Tibial nerve (tissue), 4 donors: Measurements from ENCODE around the gene NUAK1. TPM values are rescaled to one million over a fixed set of nuclear protein-coding genes. Genes with fewer than 3 reads are reported as not detected.

Experiments
- DNase-seq, 2 donors: peaks; one replicate each; pipeline ENCODE4 v3.0.0-alpha.2; 2019; ENCODE audit warnings: low spot score in 2 of 2
- H3K27ac ChIP-seq, 4 donors: fragments of 200-600 bp; sonication (generic) in 3 of 4; one replicate each; pipeline ENCODE4 v1.5.1; 2017 to 2019; ENCODE audit warnings: mild to moderate bottlenecking in 1 of 4
- H3K27me3 ChIP-seq, 2 donors: fragments of 200-600 bp; sonication (generic) in 1 of 2; one replicate each; pipeline versions ENCODE4 v1.5.1 to v1.6.0; 2017 to 2019
- H3K36me3 ChIP-seq, 3 donors: fragments of 200-600 bp; sonication (generic); one replicate each; pipeline ENCODE4 v1.5.1; 2018 to 2019
- H3K4me1 ChIP-seq, 4 donors: fragments of 200-600 bp; sonication (generic) in 3 of 4; one replicate each; pipeline ENCODE4 v1.5.1; 2017 to 2019
- H3K4me3 ChIP-seq, 4 donors: fragments of 200-600 bp; sonication (generic) in 3 of 4; one replicate each; pipeline ENCODE4 v1.5.1; 2017 to 2019; ENCODE audit warnings: mild to moderate bottlenecking in 1 of 4, moderate library complexity in 1 of 4
- H3K9me3 ChIP-seq, 4 donors: fragments of 200-600 bp; sonication (generic) in 3 of 4; one replicate each; pipeline ENCODE4 v1.5.1; 2017 to 2019
- CTCF ChIP-seq, 5 experiments: fragments of 200-600 bp in 3 of 5; fragments of 450-650 bp in 2 of 5; sonication (generic) in 3 of 5; IDR thresholded peaks; one replicate each; pipeline ENCODE4 v1.5.1; 2016 to 2019; ENCODE audit warnings: antibody characterized with exemption in 5 of 5, mild to moderate bottlenecking in 3 of 5, moderate library complexity in 2 of 5
- EP300 ChIP-seq, 2 donors: sonication (generic); formaldehyde crosslinking; IDR thresholded peaks; one replicate each; pipeline ENCODE4 v1.6.1; 2017; ENCODE audit warnings: antibody characterized with exemption in 2 of 2, mild to moderate bottlenecking in 1 of 2
- POLR2A ChIP-seq, 2 donors: fragments of 450-650 bp; IDR thresholded peaks; one replicate each; pipeline ENCODE4 v1.6.1; 2017; ENCODE audit warnings: antibody characterized with exemption in 2 of 2, mild to moderate bottlenecking in 2 of 2, moderate library complexity in 2 of 2
- WGBS, 2 donors: methylation state at CpG; one replicate each; pipeline ENCODE4 v1.1.5; 2018; 5-methylcytosine and 5-hydroxymethylcytosine counted together
- total RNA-seq, 4 donors: library from RNA; depleted of rRNA; stranded (reverse); fragments of >200 nt; gene quantifications; one replicate each; pipeline ENCODE4 v1.1.0, GENCODE V29; 2016

Gene NUAK1
- total RNA-seq, 4 donors from 2014 or later: 32.0 to 47.9 (median 33.5) TPM

GRCh38 chr12:106080791-106081170 is 58.0 kb downstream of the NUAK1 start:
- no peaks in the 10 kb centered on the region for H3K27me3 ChIP-seq
- TF ChIP-seq POLR2A (IDR thresholded peaks at IDR 0.05) (no peak), CTCF (IDR thresholded peaks at IDR 0.05) (no peak), EP300 (IDR thresholded peaks at IDR 0.05) (no peak)
- peaks cover 0 to 76% (median 27%) of the 10 kb centered on the region in 4 donors for H3K4me1 ChIP-seq
- no peak overlapping the region for H3K4me3 ChIP-seq
- H3K27ac ChIP-seq: peak overlapping the region in 3 of 4 donors; percentile 24 to 83 (median 82)
- H3K36me3 ChIP-seq: peaks cover 0 to 7% (median 0%) of the 10 kb centered on the region in 3 donors
- no peaks in the 10 kb centered on the region for H3K9me3 ChIP-seq
- WGBS, 2 donors: 52 to 56% methylated on average over 5 of the region's 5 CpGs
- DNase-seq: no peak

DNA sequence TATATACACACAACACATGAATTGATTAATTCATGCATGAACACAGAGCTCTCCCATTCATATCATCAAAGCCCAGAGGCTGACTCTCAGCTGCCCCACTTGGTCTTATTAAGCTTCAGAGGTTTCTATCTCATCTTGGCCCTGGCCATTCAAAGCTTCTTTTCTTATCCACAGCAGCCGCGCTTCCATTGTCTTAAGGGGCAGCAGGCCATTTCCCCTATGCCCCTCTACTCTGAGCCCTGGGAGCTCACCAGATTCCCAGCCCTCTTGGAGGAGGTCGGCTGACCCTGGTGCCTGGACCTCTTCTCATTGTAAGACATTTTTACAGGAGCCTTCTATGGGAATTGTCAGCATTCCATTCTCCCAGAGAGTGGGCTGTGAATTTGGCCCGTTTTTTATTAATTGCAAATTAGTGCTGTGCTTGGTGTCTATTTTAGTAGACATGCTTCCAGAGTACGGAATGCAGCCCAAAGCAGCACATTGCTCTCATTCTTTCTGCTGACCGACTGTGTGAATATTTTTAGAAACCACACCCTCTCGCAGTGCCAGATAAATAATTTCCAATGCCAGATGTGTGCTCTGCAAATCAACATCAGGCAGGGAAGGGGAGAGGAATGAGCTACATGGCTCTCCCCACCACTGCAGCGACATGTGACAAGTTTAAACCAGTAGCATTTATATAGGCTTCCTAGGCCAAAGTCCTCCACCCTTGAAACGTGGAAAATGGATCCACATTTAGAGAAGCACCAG is 58.5 kb downstream of the NUAK1 start:
- WGBS, 2 donors: 27 to 29% methylated on average over 9 of the region's 9 CpGs
- Histone ChIP-seq H3K27me3 (no peaks in the 10 kb centered on the region), H3K9me3 (no peaks in the 10 kb centered on the region), H3K4me3 (no peak overlapping the region), H3K4me1 (peaks cover 0 to 71% (median 27%) of the 10 kb centered on the region in 4 donors), H3K36me3 (peaks cover 0 to 7% (median 0%) of the 10 kb centered on the region in 3 donors), H3K27ac (peak overlapping the region in 3 of 4 donors; percentile 24 to 83 (median 82))
- DNase-seq: peak in 1 of 2 donors; percentile 40
- peak in 1 of 2 donors; percentile 62 for TF ChIP-seq EP300 (IDR thresholded peaks at IDR 0.05)
- no peak for TF ChIP-seq POLR2A (IDR thresholded peaks at IDR 0.05)
- TF ChIP-seq CTCF (IDR thresholded peaks at IDR 0.05): no peak

GRCh38 chr12:106079148-106079738 is 59.5 kb downstream of the NUAK1 start:
- Histone ChIP-seq H3K36me3 (peaks cover 0 to 7% (median 0%) of the 10 kb centered on the region in 3 donors), H3K4me1 (peaks cover 0 to 66% (median 21%) of the 10 kb centered on the region in 4 donors), H3K27me3 (no peaks in the 10 kb centered on the region), H3K9me3 (no peaks in the 10 kb centered on the region), H3K27ac (peak overlapping the region in 2 of 4 donors; percentile 82 to 83), H3K4me3 (no peak overlapping the region)
- no peak for DNase-seq
- TF ChIP-seq EP300 (IDR thresholded peaks at IDR 0.05) (no peak), POLR2A (IDR thresholded peaks at IDR 0.05) (no peak)
- WGBS, 2 donors: 67 to 72% methylated on average over 1 of the region's 1 CpG

DNA sequence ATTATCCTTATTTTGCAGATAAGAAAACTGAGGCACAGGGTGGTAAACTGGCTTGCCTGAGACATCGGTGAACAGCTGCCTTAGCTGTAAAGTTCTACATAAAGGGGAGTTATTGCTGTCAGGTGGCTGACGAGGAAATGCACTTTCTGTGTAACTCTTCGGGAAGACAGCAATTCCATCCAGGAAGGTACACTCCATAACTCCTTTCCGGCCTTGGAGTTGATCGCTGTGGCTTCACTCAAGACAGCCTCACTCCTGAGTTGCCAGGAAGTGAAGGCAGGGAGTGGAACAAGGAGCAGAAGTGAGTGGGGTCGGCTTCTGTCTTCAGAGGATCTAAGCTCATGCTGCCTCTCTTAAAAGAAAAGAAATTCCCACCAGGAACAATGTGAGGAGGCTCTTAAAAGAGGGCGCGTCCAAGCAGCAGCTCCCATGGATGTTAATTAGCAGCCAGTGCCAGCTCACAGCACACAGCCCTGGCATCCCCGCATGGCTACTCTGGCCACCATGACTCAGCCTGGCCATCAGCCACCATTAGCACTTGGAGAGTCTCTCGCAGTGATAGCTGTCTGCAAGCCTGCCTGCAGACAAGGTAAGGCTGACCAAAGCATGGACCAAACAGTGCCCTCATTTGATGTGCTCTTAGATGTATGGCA is 60.3 kb downstream of the NUAK1 start:
- 65 to 69% methylated on average over 10 of the region's 10 CpGs for WGBS, 2 donors
- peak overlapping the region in 2 of 4 donors; percentile 57 to 83 for H3K27ac ChIP-seq
- no peak for TF ChIP-seq POLR2A (IDR thresholded peaks at IDR 0.05)
- TF ChIP-seq CTCF (IDR thresholded peaks at IDR 0.05): no peak
- DNase-seq: peak in 1 of 2 donors; percentile 38
- no peak overlapping the region for H3K4me3 ChIP-seq
- no peaks in the 10 kb centered on the region for H3K9me3 ChIP-seq
- H3K4me1 ChIP-seq: peaks cover 0 to 59% (median 17%) of the 10 kb centered on the region in 4 donors
- peaks cover 0 to 7% (median 0%) of the 10 kb centered on the region in 3 donors for H3K36me3 ChIP-seq
- no peaks in the 10 kb centered on the region for H3K27me3 ChIP-seq

DNA sequence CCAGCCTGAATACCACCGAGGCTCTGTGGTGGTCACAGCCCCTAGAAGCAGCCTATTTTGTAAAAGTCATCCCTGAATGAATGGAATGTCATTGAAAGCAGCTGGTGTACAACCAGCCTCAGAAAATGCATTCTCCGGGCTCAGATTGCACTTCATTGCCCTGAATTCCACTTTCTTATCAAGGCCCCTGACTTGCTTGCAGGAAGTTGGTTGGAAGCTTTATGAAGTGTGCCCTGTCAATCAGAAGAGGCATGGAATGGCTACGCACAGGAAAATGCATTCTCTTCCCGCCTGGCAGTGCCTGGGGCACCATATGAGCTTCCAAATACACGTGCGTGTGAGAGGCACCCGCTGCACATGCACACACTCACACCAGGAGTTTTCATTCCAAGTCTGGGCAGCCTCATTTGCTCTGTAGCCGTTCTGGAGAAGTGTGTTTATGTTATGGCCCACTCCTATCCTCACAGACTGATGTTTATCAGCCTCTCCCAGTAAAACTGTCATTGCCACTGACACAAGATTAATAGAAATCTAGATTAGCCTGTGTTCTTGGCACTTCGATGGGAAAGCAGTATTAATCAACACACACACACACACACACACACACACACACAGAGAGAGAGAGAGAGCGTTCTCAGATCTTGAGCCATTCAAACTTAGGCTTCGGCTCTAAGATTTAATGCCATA is 63.9 kb downstream of the NUAK1 start:
- H3K9me3 ChIP-seq: no peaks in the 10 kb centered on the region
- TF ChIP-seq CTCF (IDR thresholded peaks at IDR 0.05) (no peak), POLR2A (IDR thresholded peaks at IDR 0.05) (no peak), EP300 (IDR thresholded peaks at IDR 0.05) (no peak)
- peaks cover 0 to 17% (median 0%) of the 10 kb centered on the region in 3 donors for H3K36me3 ChIP-seq
- H3K27me3 ChIP-seq: no peaks in the 10 kb centered on the region
- H3K27ac ChIP-seq: no peak overlapping the region
- WGBS, 2 donors: 55 to 57% methylated on average over 11 of the region's 11 CpGs
- H3K4me1 ChIP-seq: peaks cover 0 to 38% (median 5%) of the 10 kb centered on the region in 4 donors
- no peak for DNase-seq
- H3K4me3 ChIP-seq: no peak overlapping the region
